HuH-7 (cell line): ENCODE measurements around the gene BACH2.
"Not testable (repeated sequence)": the region's sequence is repeated elsewhere in the genome, so short reads cannot be mapped to it uniquely, and the experiment has no call there.

Experiments used
- DNase-seq: peaks from one replicate; pipeline ENCODE4 v3.0.0; 2011; ENCODE audit warnings: low spot score

The BACH2 gene

DNA sequence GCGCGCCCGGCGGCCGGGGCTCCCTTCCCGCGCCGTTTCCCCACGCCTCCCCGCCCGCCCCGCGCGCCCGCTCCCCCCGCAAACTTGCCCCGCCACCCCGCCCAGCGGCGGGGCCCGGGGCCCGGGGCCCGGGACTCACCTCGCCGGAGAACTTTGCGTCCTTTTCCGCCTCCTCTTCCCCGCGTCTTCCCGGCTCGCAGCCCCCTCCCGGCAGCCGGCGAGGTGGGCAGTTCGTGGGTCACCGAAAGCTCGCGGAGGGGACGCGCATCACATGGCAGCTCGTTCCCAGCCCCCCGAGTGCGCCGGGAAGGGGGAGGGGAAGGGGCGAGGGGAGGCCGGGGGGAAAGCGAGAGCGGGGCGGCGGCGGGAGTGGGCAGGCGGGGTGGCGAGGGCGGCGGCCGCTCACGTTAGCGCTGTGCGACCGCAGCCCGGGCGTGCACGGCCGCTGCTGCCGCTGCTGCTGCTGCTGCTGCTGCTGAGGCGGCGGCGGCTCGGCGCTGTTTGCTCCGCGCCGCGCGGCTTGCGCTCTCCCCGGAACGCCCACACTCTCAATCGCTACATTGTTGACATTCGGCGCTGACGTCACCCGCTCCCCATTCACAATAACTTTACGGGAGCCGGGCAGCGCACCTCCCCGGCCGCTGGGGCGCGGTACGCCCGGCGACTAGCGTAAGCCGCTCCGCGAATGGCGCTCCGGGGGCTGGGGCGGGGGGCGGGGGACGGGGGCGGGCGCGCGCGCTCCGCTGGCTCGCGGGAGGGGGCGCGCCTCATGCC is at the start of gene BACH2:
TSS of gene BACH2 (minus strand) at position 503 of the 774 bp plus-strand sequence. CDS start 287,999 bp downstream, outside the sequence.
- peak; percentile 86 for DNase-seq

GRCh38 chr6:90343576-90343975 is 46.9 kb upstream of the BACH2 start:
- no peak for DNase-seq

DNA sequence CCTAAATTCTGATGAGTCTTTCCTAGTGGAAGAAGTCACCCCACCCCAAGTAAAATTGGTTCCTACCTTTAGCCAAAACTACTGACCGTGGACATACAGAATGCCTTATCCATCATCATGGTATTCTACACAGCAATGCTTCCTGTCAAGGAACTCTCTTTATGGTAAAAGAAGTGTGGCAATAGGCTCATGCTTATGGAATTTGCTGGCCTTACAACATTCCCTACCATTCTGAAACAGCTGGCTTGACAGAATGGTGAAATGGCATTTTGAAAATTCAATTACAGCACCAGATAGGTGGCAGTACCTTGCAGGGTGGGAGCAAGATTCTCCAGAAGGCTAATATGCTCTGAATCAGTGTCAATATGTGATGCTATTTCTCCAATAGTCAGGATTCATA is 41.8 kb upstream of the BACH2 start:
- no peak for DNase-seq

GRCh38 chr6:90336388-90336947 is 39.8 kb upstream of the BACH2 start:
- no peak for DNase-seq

GRCh38 chr6:90333928-90334327 is 37.3 kb upstream of the BACH2 start:
- no peak for DNase-seq

GRCh38 chr6:90332978-90333543 is 36.4 kb upstream of the BACH2 start:
- DNase-seq = not testable (repeated sequence)

DNA sequence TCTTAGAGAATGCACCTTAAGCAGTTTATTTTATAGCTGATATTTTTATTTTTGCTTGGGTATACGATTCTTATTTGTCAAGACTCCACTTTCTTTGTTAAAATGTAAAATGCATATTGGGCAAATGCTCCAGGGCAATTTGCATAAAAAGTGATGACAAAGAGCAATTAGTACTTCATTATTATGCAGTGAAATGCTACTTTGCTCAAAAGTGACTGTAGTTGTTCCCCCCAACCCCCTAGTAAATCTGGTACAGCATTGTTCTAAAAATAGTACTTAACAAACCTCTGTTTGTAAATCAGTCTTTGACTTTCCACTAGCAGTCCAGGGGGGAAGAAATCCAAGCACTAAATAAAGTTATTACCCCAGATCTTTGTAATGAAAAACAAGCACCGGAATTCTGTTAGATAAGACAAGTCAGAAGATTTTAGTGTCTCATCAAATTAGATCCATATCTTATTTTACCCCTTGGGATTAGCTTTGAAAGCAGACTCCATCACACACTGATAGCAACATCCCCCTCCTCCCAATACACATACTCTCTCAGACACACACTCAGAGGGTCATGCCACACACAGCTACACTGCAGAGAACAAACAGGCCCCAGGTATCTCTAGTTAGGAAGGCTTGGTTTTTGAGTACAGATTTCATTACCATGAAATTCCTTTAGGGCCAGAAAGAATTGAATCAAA is 32.9 kb upstream of the BACH2 start:
- DNase-seq = no peak

DNA sequence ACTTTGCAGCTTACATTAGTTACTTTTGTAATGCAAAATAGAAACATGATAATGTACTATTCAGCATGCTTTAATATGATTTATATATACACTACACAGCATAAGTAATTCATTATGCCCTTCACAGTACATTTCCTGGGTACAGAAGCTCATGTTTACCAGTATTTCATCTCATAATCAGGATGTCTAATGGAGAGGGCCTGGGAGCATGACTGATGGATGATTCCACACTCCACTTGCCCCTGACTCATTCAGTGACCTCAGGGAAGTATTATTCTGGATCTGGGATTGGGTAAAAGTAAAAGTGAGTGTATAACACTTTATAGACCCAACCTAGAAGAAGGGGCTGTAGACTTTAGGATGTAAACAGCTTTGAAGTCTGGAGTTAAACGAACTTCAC is 31.4 kb upstream of the BACH2 start:
- DNase-seq = no peak

DNA sequence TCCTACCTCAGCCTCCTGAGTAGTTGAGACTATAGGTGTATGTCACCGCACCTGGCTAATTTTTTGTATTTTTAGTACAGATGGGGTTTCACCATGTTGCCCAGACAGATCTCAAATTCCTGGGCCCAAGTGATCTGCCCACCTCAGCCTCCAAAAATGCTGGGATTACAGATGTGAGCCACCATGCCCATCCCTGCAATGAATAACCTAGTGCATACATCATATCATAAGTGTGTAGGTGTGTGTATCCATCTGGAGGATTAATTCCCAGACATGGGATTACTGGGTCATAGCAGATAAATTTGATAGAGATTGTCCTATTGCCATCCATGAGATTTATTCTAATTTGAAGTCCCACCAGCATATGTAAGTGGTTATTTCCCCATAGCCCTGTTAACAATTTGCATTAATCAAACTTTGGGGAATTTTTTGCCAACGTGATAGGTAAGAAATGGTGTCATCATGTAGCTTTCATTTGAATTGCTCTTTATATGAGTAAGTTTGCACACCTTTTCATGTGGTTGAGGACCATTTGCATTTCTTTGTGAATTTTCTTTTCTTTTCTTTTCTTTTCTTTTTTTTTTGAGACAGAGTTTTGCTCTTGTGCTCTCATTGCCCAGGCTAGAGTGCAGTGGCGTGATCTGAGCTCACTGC is 29.9 kb upstream of the BACH2 start:
- DNase-seq = no peak

GRCh38 chr6:90323706-90324105 is 27.1 kb upstream of the BACH2 start:
- no peak for DNase-seq

- DNase-seq = no peak
Observed at GRCh38 chr6:90322976-90323474, 26.4 kb upstream of the BACH2 start.

GRCh38 chr6:90319979-90320685 is 23.5 kb upstream of the BACH2 start:
- DNase-seq = no peak

- DNase-seq = no peak
Observed at GRCh38 chr6:90319044-90319443, 22.4 kb upstream of the BACH2 start.

GRCh38 chr6:90315986-90316385 is 19.3 kb upstream of the BACH2 start:
- no peak for DNase-seq

DNA sequence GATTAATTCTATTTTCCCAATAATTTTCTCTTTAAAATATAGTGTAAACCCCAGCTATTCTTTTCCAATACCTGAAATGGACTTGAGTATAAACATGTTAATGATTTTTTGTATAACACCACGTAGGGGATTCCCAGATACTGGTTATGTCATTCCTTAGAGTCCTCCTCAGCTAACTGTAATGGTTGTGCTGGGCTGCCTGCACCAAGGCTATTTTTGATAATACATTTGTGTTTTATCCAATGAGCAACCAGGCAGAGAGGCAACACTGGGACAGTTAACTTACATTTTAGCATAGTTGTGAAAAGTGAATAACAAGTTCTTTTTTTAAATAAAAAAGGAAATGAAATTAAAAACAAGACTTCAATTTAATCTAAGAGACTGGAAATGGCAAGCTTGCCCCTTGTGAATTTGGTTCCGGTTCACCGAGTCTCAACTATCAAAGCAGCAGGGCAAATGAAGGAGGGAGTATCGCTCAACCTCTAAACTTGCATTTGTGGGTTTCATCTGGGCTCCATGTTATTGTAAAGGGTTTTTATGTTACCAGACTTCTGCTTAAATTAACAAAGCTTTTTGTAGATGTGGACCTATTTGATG is 18.8 kb upstream of the BACH2 start:
- DNase-seq = no peak

DNA sequence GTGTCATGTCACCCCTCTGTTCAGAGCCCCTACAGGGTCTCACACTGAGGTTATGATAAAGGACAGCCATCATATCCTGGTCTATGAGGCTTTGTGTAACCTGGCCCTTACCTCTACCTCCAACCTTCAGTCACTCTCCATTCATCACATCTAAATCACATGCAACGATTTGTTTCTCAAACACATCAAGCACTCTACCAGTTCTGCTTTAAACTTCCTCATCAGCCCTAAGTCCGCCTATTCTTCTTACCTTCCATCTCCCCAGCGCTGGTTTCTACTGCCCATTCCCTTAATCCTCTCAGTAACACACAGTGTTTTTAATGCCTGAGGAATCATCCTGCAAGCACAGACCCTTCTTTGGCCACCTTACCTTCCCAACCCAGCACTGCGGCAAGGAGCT is 17.9 kb upstream of the BACH2 start:
- DNase-seq = no peak

GRCh38 chr6:90311569-90311968 is 14.9 kb upstream of the BACH2 start:
- DNase-seq = no peak

DNA sequence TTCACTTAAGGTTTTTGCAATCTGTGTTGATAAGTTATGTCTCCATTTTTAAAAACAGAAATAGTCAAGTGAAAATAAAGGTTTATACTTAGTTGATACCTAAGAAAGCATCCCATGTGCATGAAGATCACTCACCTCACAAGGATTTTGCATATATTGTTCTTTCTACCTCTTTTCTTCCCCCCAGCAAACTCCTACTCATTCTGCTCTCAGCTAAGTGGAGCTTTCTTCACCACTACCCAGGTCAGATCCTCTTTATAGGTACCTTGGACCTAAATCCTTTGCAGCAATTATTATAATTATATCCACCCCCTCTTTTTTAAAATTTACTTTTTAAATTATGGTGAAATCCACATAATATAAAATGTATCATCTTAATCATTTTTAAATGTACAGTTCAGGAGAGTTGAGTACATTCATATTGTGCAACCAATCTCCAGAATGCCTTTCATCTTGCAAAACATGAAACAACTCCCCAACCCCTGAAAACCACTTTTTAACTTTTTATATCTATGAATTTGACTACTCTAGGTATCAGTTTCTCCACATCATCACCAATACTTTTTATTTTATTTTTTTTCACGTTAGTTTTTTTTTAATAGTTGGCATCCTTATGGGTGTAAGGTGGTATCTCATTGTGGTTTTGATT is 9.3 kb upstream of the BACH2 start:
- DNase-seq = no peak

- no peak for DNase-seq
Observed at GRCh38 chr6:90304308-90304707, 7.7 kb upstream of the BACH2 start.

DNA sequence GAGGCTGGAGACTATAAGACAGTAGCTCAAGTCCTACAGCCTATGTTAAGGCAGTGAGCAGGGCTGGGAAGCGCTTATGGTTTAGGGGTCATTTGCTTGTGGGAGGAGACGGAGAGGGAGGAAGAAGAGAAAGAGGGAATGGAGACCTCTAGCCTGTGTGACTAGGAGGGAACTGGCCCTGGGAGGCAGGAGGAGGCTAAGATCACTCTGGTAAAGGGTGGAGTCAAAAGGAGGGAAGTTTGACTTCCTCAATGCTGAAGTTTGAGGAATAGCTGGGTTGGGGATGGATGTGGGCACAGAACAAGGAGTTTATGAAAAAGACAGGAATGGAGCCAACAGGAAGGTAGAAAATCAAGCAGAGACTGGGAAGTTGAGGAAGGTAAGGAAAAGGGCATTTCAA is 6.4 kb upstream of the BACH2 start:
- DNase-seq = no peak

DNA sequence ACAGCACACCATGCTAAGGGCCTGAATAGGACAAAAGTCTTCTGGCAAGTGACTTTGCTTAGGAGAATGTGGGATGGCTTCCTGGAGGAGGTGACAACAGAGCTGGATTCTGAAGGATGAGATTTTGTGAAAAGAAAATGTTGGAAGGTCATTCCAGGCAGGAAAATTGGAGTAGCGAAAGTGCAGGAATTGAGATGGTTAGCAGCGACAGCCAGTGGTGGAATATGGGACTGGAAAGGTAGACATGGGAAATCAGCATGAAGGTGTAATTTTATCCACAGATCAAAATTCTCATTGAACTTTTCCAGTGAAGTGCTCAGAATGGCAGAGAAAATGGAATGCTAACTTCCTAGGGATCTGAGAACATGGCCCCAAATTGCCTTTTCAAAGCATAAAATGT is 5.7 kb upstream of the BACH2 start:
- DNase-seq = no peak
